ENCODE measurements around the gene SLC2A13.
"Not testable (repeated sequence)": the region's sequence is repeated elsewhere in the genome, so short reads cannot be mapped to it uniquely, and the experiment has no call there.

The SLC2A13 gene

GRCh38 chr12:39764944-39765560 is 340.8 kb downstream of the SLC2A13 start:
- no peak overlapping the region for H3K27ac ChIP-seq (ENCODE audit: low read depth, low read length)
- no peaks in the 10 kb centered on the region for H3K27me3 ChIP-seq (ENCODE audit: control insufficient read depth in 1 of 2, insufficient read depth in 2 of 2, low read length in 2 of 2)
- H3K36me3 ChIP-seq (ENCODE audit: control insufficient read depth in 1 of 2, insufficient read depth in 2 of 2, low read length in 2 of 2), result peaks cover under 1 to 4% of the 10 kb centered on the region in 2 donors
- no peak overlapping the region for H3K9ac ChIP-seq (ENCODE audit: low read depth in 1 of 2, low read length in 2 of 2)
- H3K9me3 ChIP-seq (ENCODE audit: control insufficient read depth in 1 of 2, low read length in 2 of 2), result no peaks in the 10 kb centered on the region
- no peak overlapping the region for H3K4me3 ChIP-seq (ENCODE audit: low read depth in 1 of 2, low read length in 2 of 2)
- H3K4me1 ChIP-seq (ENCODE audit: control insufficient read depth in 1 of 2, insufficient read depth in 2 of 2, low read length in 2 of 2), result no peaks in the 10 kb centered on the region

GRCh38 chr12:39763890-39764169 is 342.1 kb downstream of the SLC2A13 start:
- no peak overlapping the region for H3K9ac ChIP-seq (ENCODE audit: low read depth in 1 of 2, low read length in 2 of 2)
- H3K27me3 ChIP-seq (ENCODE audit: control insufficient read depth in 1 of 2, insufficient read depth in 2 of 2, low read length in 2 of 2), result no peaks in the 10 kb centered on the region
- H3K27ac ChIP-seq (ENCODE audit: low read depth, low read length), result no peak overlapping the region
- H3K4me1 ChIP-seq (ENCODE audit: control insufficient read depth in 1 of 2, insufficient read depth in 2 of 2, low read length in 2 of 2), result no peaks in the 10 kb centered on the region
- H3K4me3 ChIP-seq (ENCODE audit: low read depth in 1 of 2, low read length in 2 of 2), result no peak overlapping the region
- H3K9me3 ChIP-seq (ENCODE audit: control insufficient read depth in 1 of 2, low read length in 2 of 2), result no peaks in the 10 kb centered on the region
- peaks cover 3 to 4% of the 10 kb centered on the region in 2 donors for H3K36me3 ChIP-seq (ENCODE audit: control insufficient read depth in 1 of 2, insufficient read depth in 2 of 2, low read length in 2 of 2)

GRCh38 chr12:39763071-39763889 is 342.6 kb downstream of the SLC2A13 start:
- Histone ChIP-seq H3K27me3 (ENCODE audit: control insufficient read depth in 1 of 2, insufficient read depth in 2 of 2, low read length in 2 of 2) (no peaks in the 10 kb centered on the region), H3K27ac (ENCODE audit: low read depth, low read length) (no peak overlapping the region), H3K9me3 (ENCODE audit: control insufficient read depth in 1 of 2, low read length in 2 of 2) (no peaks in the 10 kb centered on the region), H3K36me3 (ENCODE audit: control insufficient read depth in 1 of 2, insufficient read depth in 2 of 2, low read length in 2 of 2) (peaks cover 3 to 4% of the 10 kb centered on the region in 2 donors), H3K9ac (ENCODE audit: low read depth in 1 of 2, low read length in 2 of 2) (no peak overlapping the region), H3K4me1 (ENCODE audit: control insufficient read depth in 1 of 2, insufficient read depth in 2 of 2, low read length in 2 of 2) (no peaks in the 10 kb centered on the region), H3K4me3 (ENCODE audit: low read depth in 1 of 2, low read length in 2 of 2) (no peak overlapping the region)

- Histone ChIP-seq H3K4me1 (ENCODE audit: control insufficient read depth in 1 of 2, insufficient read depth in 2 of 2, low read length in 2 of 2) (no peaks in the 10 kb centered on the region), H3K27me3 (ENCODE audit: control insufficient read depth in 1 of 2, insufficient read depth in 2 of 2, low read length in 2 of 2) (no peaks in the 10 kb centered on the region), H3K9ac (ENCODE audit: low read depth in 1 of 2, low read length in 2 of 2) (no peak overlapping the region), H3K4me3 (ENCODE audit: low read depth in 1 of 2, low read length in 2 of 2) (no peak overlapping the region), H3K27ac (ENCODE audit: low read depth, low read length) (no peak overlapping the region), H3K9me3 (ENCODE audit: control insufficient read depth in 1 of 2, low read length in 2 of 2) (no peaks in the 10 kb centered on the region), H3K36me3 (ENCODE audit: control insufficient read depth in 1 of 2, insufficient read depth in 2 of 2, low read length in 2 of 2) (peaks cover 0 to 3% of the 10 kb centered on the region in 2 donors)
Observed at GRCh38 chr12:39755478-39755877, 350.4 kb downstream of the SLC2A13 start.

GRCh38 chr12:39752482-39753137 is 353.3 kb downstream of the SLC2A13 start:
- Histone ChIP-seq H3K36me3 (ENCODE audit: control insufficient read depth in 1 of 2, insufficient read depth in 2 of 2, low read length in 2 of 2) (no peaks in the 10 kb centered on the region), H3K27me3 (ENCODE audit: control insufficient read depth in 1 of 2, insufficient read depth in 2 of 2, low read length in 2 of 2) (no peaks in the 10 kb centered on the region), H3K9me3 (ENCODE audit: control insufficient read depth in 1 of 2, low read length in 2 of 2) (no peaks in the 10 kb centered on the region), H3K4me3 (ENCODE audit: low read depth in 1 of 2, low read length in 2 of 2) (no peak overlapping the region), H3K4me1 (ENCODE audit: control insufficient read depth in 1 of 2, insufficient read depth in 2 of 2, low read length in 2 of 2) (no peaks in the 10 kb centered on the region), H3K9ac (ENCODE audit: low read depth in 1 of 2, low read length in 2 of 2) (no peak overlapping the region), H3K27ac (ENCODE audit: low read depth, low read length) (no peak overlapping the region)

GRCh38 chr12:39746151-39746550 is 359.7 kb downstream of the SLC2A13 start:
- H3K4me1 ChIP-seq (ENCODE audit: control insufficient read depth in 1 of 2, insufficient read depth in 2 of 2, low read length in 2 of 2); H3K9ac ChIP-seq (ENCODE audit: low read depth in 1 of 2, low read length in 2 of 2); H3K27ac ChIP-seq (ENCODE audit: low read depth, low read length); H3K27me3 ChIP-seq (ENCODE audit: control insufficient read depth in 1 of 2, insufficient read depth in 2 of 2, low read length in 2 of 2); H3K9me3 ChIP-seq (ENCODE audit: control insufficient read depth in 1 of 2, low read length in 2 of 2); H3K36me3 ChIP-seq (ENCODE audit: control insufficient read depth in 1 of 2, insufficient read depth in 2 of 2, low read length in 2 of 2); H3K4me3 ChIP-seq (ENCODE audit: low read depth in 1 of 2, low read length in 2 of 2): not testable (repeated sequence)

- Histone ChIP-seq H3K9ac (ENCODE audit: low read depth in 1 of 2, low read length in 2 of 2) (no peak overlapping the region), H3K27me3 (ENCODE audit: control insufficient read depth in 1 of 2, insufficient read depth in 2 of 2, low read length in 2 of 2) (no peaks in the 10 kb centered on the region), H3K4me3 (ENCODE audit: low read depth in 1 of 2, low read length in 2 of 2) (no peak overlapping the region), H3K4me1 (ENCODE audit: control insufficient read depth in 1 of 2, insufficient read depth in 2 of 2, low read length in 2 of 2) (no peaks in the 10 kb centered on the region), H3K36me3 (ENCODE audit: control insufficient read depth in 1 of 2, insufficient read depth in 2 of 2, low read length in 2 of 2) (no peaks in the 10 kb centered on the region), H3K9me3 (ENCODE audit: control insufficient read depth in 1 of 2, low read length in 2 of 2) (peaks cover 0 to 4% of the 10 kb centered on the region in 2 donors), H3K27ac (ENCODE audit: low read depth, low read length) (no peak overlapping the region)
Observed at GRCh38 chr12:39743655-39744054, 362.2 kb downstream of the SLC2A13 start.

- no peaks in the 10 kb centered on the region for H3K4me1 ChIP-seq (ENCODE audit: control insufficient read depth in 1 of 2, insufficient read depth in 2 of 2, low read length in 2 of 2)
- H3K9ac ChIP-seq (ENCODE audit: low read depth in 1 of 2, low read length in 2 of 2), result no peak overlapping the region
- H3K4me3 ChIP-seq (ENCODE audit: low read depth in 1 of 2, low read length in 2 of 2), result no peak overlapping the region
- peaks cover 8 to 16% of the 10 kb centered on the region in 2 donors for H3K9me3 ChIP-seq (ENCODE audit: control insufficient read depth in 1 of 2, low read length in 2 of 2)
- H3K27me3 ChIP-seq (ENCODE audit: control insufficient read depth in 1 of 2, insufficient read depth in 2 of 2, low read length in 2 of 2), result no peaks in the 10 kb centered on the region
- H3K36me3 ChIP-seq (ENCODE audit: control insufficient read depth in 1 of 2, insufficient read depth in 2 of 2, low read length in 2 of 2), result no peaks in the 10 kb centered on the region
- H3K27ac ChIP-seq (ENCODE audit: low read depth, low read length), result no peak overlapping the region
Observed at GRCh38 chr12:39736406-39736805, 369.5 kb downstream of the SLC2A13 start.

GRCh38 chr12:39723831-39724230 is 382.1 kb downstream of the SLC2A13 start:
- H3K27ac ChIP-seq (ENCODE audit: low read depth, low read length), result no peak overlapping the region

GRCh38 chr12:39722504-39722903 is 383.4 kb downstream of the SLC2A13 start:
- Histone ChIP-seq H3K4me3 (ENCODE audit: low read depth in 1 of 2, low read length in 2 of 2) (no peak overlapping the region), H3K36me3 (ENCODE audit: control insufficient read depth in 1 of 2, insufficient read depth in 2 of 2, low read length in 2 of 2) (no peaks in the 10 kb centered on the region), H3K4me1 (ENCODE audit: control insufficient read depth in 1 of 2, insufficient read depth in 2 of 2, low read length in 2 of 2) (no peaks in the 10 kb centered on the region), H3K9me3 (ENCODE audit: control insufficient read depth in 1 of 2, low read length in 2 of 2) (no peaks in the 10 kb centered on the region), H3K27me3 (ENCODE audit: control insufficient read depth in 1 of 2, insufficient read depth in 2 of 2, low read length in 2 of 2) (no peaks in the 10 kb centered on the region), H3K27ac (ENCODE audit: low read depth, low read length) (no peak overlapping the region), H3K9ac (ENCODE audit: low read depth in 1 of 2, low read length in 2 of 2) (no peak overlapping the region)

More at GRCh38 chr12:39723831-39724230, 382.1 kb downstream of the SLC2A13 start:
- H3K36me3 ChIP-seq (ENCODE audit: control insufficient read depth in 1 of 2, insufficient read depth in 2 of 2, low read length in 2 of 2), result no peaks in the 10 kb centered on the region
- H3K4me3 ChIP-seq (ENCODE audit: low read depth in 1 of 2, low read length in 2 of 2), result no peak overlapping the region
- H3K9ac ChIP-seq (ENCODE audit: low read depth in 1 of 2, low read length in 2 of 2), result no peak overlapping the region
- no peaks in the 10 kb centered on the region for H3K27me3 ChIP-seq (ENCODE audit: control insufficient read depth in 1 of 2, insufficient read depth in 2 of 2, low read length in 2 of 2)
- no peaks in the 10 kb centered on the region for H3K4me1 ChIP-seq (ENCODE audit: control insufficient read depth in 1 of 2, insufficient read depth in 2 of 2, low read length in 2 of 2)
- no peaks in the 10 kb centered on the region for H3K9me3 ChIP-seq (ENCODE audit: control insufficient read depth in 1 of 2, low read length in 2 of 2)

Measured in duodenal mucosa (tissue), 2 donors.